Activated naive CD8-positive, alpha-beta T cell treated with anti-CD3 and anti-CD28 coated beads, Interleukin-2, amount 50 U/mL, for 24 hours (primary cell): ENCODE results near the gene ZNF254.
"Not testable (repeated sequence)": the region's sequence is repeated elsewhere in the genome, so short reads cannot be mapped to it uniquely, and the experiment has no call there.

Source experiments
- ATAC-seq: fragments of 150-1000 bp; cut with Tn5 transposase; one replicate; pipeline ENCODE4 v1.10.0; 2021
- DNase-seq: peaks from one replicate; pipeline ENCODE4 v3.0.0; 2021
- H3K27ac Mint-ChIP-seq: one replicate; pipeline ENCODE4 v1.8.0; 2021; ENCODE audit warnings: mild to moderate bottlenecking, mixed read lengths
- H3K27me3 Mint-ChIP-seq: one replicate; pipeline ENCODE4 v1.8.0; 2021; ENCODE audit warnings: mixed read lengths
- H3K36me3 Mint-ChIP-seq: one replicate; pipeline ENCODE4 v1.8.0; 2021; ENCODE audit warnings: low read depth, mixed read lengths
- H3K4me1 Mint-ChIP-seq: one replicate; pipeline ENCODE4 v1.8.0; 2021; ENCODE audit warnings: mixed read lengths
- H3K4me3 Mint-ChIP-seq: one replicate; pipeline ENCODE4 v1.8.0; 2021; ENCODE audit warnings: mild to moderate bottlenecking, moderate library complexity, mixed read lengths
- H3K9me3 Mint-ChIP-seq: one replicate; pipeline ENCODE4 v1.8.0; 2021; ENCODE audit warnings: mixed read lengths

The ZNF254 gene

GRCh38 chr19:24086974-24087595 lies at the start of gene ZNF254:
Gene ZNF254, plus strand, starts transcription at chr19:24087187. Its CDS starts 121 bp downstream, at chr19:24087308.
- H3K27me3 Mint-ChIP-seq = no peaks in the 10 kb centered on the region
- H3K36me3 Mint-ChIP-seq = peaks cover 28% of the 10 kb centered on the region
- peaks cover 7% of the 10 kb centered on the region for H3K4me1 Mint-ChIP-seq
- DNase-seq = peak; percentile 84
- peak within 1 kb of the TSS; percentile 93 for H3K4me3 Mint-ChIP-seq
- H3K9me3 Mint-ChIP-seq = peaks cover 4% of the 10 kb centered on the region
- H3K27ac Mint-ChIP-seq = peak within 1 kb of the TSS; percentile 93
- peak; percentile 100 for ATAC-seq

DNA sequence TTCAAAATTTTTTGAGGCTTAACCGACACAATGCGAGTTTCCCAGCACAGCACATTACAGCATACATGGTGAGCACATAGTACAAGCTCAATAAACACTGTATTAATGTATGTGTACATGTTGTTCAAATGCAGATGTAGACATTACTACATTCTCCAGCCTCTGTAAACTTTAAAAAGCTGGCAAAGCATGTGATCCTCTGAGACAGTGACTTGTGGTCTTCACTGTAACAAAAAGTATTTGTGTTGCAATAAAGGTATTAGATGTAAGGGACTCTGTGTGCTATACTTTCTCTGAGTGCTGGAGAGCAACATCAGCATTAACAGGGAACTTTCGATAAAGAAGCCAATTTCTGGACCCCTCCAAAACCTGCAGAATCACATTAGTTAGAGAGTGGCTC lies 46.4 kb upstream of the ZNF254 start:
- Mint-ChIP-seq H3K4me1 (peaks cover 20% of the 10 kb centered on the region), H3K9me3 (no peaks in the 10 kb centered on the region), H3K27ac (no peak overlapping the region), H3K4me3 (no peak overlapping the region), H3K27me3 (no peaks in the 10 kb centered on the region), H3K36me3 (peaks cover 54% of the 10 kb centered on the region)
- DNase-seq (no peak), ATAC-seq (no peak)

DNA sequence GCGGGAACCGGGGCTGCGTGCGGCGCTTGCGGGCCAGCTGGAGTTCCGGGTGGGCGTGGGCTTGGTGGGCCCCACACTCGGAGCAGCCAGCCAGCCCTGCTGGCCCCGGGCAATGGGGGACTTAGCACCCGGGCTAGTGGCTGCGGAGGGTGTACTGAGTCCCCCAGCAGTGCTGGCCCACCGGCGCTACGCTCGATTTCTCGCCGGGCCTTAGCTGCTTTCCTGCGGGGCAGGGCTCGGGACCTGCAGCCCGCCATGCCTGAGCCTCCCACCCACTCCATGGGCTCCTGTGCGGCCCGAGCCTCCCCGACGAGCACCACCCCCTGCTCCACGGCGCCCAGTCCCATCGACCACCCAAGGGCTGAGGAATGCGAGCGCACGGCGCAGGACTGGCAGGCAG lies 45.7 kb upstream of the ZNF254 start:
- H3K27me3 Mint-ChIP-seq, DNase-seq, H3K4me3 Mint-ChIP-seq, ATAC-seq, H3K9me3 Mint-ChIP-seq, H3K27ac Mint-ChIP-seq: not testable (repeated sequence)
- Mint-ChIP-seq H3K4me1 (peaks cover 14% of the 10 kb centered on the region), H3K36me3 (peaks cover 49% of the 10 kb centered on the region)

- no peaks in the 10 kb centered on the region for H3K4me1 Mint-ChIP-seq
- H3K4me3 Mint-ChIP-seq = no peak overlapping the region
- H3K9me3 Mint-ChIP-seq = no peaks in the 10 kb centered on the region
- no peak for DNase-seq
- H3K27ac Mint-ChIP-seq = no peak overlapping the region
- ATAC-seq = no peak
- peaks cover 64% of the 10 kb centered on the region for H3K36me3 Mint-ChIP-seq
- no peaks in the 10 kb centered on the region for H3K27me3 Mint-ChIP-seq
Measured at GRCh38 chr19:24046550-24046949, 40.4 kb upstream of the ZNF254 start.

DNA sequence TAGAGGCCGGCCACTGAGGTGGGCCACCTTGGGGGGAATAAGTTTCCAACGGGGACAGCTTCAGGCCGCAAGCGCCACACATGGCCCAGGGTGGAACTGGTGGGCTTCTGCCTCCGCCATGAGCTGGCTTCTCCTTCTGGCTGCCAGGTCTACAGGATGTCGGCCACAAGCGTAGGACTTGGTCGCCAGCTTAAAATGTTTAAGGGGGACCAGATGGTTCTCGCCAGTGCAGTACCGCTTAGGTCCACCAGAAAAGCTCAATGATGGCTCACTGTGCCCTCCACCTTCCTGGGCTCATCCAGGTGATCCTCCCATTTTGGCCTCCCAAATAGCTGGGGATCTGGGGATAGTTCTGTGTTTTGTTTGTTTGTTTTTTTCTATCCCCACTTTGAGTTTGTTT lies 38.7 kb upstream of the ZNF254 start:
- Mint-ChIP-seq H3K27ac (no peak overlapping the region), H3K4me1 (no peaks in the 10 kb centered on the region), H3K27me3 (no peaks in the 10 kb centered on the region), H3K4me3 (no peak overlapping the region), H3K9me3 (no peaks in the 10 kb centered on the region), H3K36me3 (peaks cover 65% of the 10 kb centered on the region)
- ATAC-seq = no peak
- DNase-seq = no peak

DNA sequence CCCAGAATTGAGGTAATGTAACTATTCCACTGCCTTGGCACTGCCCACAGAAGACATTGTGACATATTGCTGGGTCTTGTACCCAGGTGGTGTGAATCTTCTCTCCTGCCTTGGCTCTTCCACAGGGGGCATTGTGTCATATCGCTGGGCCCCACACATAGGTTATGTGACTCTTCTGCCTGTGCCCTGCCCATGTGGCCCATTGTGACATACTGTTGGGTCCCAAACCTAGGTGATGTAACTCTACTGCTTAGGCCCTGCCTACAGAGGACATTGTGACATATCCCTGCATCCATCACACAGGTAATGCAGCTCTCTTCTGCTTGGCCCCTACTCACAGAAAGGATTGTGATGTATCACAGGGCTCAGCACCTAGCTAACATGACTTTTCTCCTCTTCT lies 37.5 kb upstream of the ZNF254 start:
- no peak overlapping the region for H3K27ac Mint-ChIP-seq
- H3K36me3 Mint-ChIP-seq = peaks cover 62% of the 10 kb centered on the region

DNA sequence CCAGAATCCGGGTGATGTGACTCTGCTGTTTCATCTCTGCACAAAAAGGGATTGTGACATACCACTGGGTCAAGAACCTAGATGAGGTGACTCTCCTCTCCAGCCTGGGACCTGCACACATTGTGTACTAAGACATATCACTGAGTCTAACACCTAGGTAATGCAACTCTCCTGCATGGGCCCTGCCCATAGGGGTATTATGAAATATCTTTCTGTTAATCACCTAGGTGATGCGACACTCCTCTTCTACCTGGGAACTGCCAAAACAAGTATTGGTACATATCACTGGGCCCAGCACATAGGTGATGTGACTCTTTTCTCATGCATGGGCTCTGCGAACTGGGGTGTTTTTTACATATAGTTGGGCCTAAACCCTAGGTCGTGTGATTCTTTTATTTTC lies 35.5 kb upstream of the ZNF254 start:
- ATAC-seq (no peak), DNase-seq (no peak)
- no peak overlapping the region for H3K4me3 Mint-ChIP-seq
- no peaks in the 10 kb centered on the region for H3K9me3 Mint-ChIP-seq
- no peaks in the 10 kb centered on the region for H3K27me3 Mint-ChIP-seq
- peaks cover 26% of the 10 kb centered on the region for H3K4me1 Mint-ChIP-seq
- peaks cover 68% of the 10 kb centered on the region for H3K36me3 Mint-ChIP-seq
- no peak overlapping the region for H3K27ac Mint-ChIP-seq

More for the DNA sequence above, 37.5 kb upstream of the ZNF254 start:
- Mint-ChIP-seq H3K4me3 (no peak overlapping the region), H3K27me3 (no peaks in the 10 kb centered on the region), H3K9me3 (no peaks in the 10 kb centered on the region), H3K4me1 (peaks cover 12% of the 10 kb centered on the region)
- no peak for DNase-seq
- ATAC-seq = no peak

GRCh38 chr19:24052811-24053210 lies 34.2 kb upstream of the ZNF254 start:
- ATAC-seq (no peak), DNase-seq (no peak)
- Mint-ChIP-seq H3K27ac (no peak overlapping the region), H3K9me3 (no peaks in the 10 kb centered on the region), H3K4me3 (no peak overlapping the region), H3K4me1 (peaks cover 26% of the 10 kb centered on the region), H3K36me3 (peaks cover 62% of the 10 kb centered on the region), H3K27me3 (no peaks in the 10 kb centered on the region)

DNA sequence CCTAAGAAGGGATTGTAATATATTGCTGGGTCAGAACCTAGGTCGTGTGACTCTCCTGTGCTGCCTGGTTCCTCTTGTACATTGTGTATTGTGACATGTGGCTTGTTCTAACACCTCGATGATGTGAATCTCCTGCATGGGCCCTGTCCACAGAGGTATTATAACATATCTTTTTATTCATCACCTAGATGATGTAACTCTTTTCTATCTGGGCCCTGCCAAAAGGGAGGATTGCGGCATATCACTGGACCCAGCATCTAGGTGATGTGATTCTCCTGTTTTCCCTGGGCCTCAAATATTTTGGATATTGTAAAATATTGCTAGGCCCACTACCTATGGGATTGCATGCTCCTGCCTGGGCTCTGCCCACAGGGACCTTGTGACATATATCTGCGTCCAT lies 33.4 kb upstream of the ZNF254 start:
- Mint-ChIP-seq H3K36me3 (peaks cover 61% of the 10 kb centered on the region), H3K27me3 (no peaks in the 10 kb centered on the region), H3K4me3 (no peak overlapping the region), H3K9me3 (no peaks in the 10 kb centered on the region), H3K4me1 (peaks cover 26% of the 10 kb centered on the region), H3K27ac (peak overlapping the region; percentile 88)
- DNase-seq = no peak
- no peak for ATAC-seq

- H3K4me3 Mint-ChIP-seq = no peak overlapping the region
Measured at GRCh38 chr19:24054044-24054935, 32.7 kb upstream of the ZNF254 start.

GRCh38 chr19:24055548-24055947 lies 31.4 kb upstream of the ZNF254 start:
- Mint-ChIP-seq H3K9me3 (no peaks in the 10 kb centered on the region), H3K27me3 (no peaks in the 10 kb centered on the region), H3K27ac (no peak overlapping the region), H3K4me3 (no peak overlapping the region), H3K36me3 (peaks cover 59% of the 10 kb centered on the region), H3K4me1 (peaks cover 28% of the 10 kb centered on the region)
- no peak for ATAC-seq
- no peak for DNase-seq

More at GRCh38 chr19:24054044-24054935, 32.7 kb upstream of the ZNF254 start:
- DNase-seq (no peak), ATAC-seq (peak; percentile 93)
- peak overlapping the region; percentile 88 for H3K27ac Mint-ChIP-seq
- H3K27me3 Mint-ChIP-seq = no peaks in the 10 kb centered on the region
- H3K4me1 Mint-ChIP-seq = peaks cover 26% of the 10 kb centered on the region
- H3K9me3 Mint-ChIP-seq = no peaks in the 10 kb centered on the region
- peaks cover 60% of the 10 kb centered on the region for H3K36me3 Mint-ChIP-seq

- H3K4me1 Mint-ChIP-seq = peaks cover 41% of the 10 kb centered on the region
- H3K36me3 Mint-ChIP-seq = peaks cover 52% of the 10 kb centered on the region
Measured at GRCh38 chr19:24057144-24057543, 29.8 kb upstream of the ZNF254 start.

DNA sequence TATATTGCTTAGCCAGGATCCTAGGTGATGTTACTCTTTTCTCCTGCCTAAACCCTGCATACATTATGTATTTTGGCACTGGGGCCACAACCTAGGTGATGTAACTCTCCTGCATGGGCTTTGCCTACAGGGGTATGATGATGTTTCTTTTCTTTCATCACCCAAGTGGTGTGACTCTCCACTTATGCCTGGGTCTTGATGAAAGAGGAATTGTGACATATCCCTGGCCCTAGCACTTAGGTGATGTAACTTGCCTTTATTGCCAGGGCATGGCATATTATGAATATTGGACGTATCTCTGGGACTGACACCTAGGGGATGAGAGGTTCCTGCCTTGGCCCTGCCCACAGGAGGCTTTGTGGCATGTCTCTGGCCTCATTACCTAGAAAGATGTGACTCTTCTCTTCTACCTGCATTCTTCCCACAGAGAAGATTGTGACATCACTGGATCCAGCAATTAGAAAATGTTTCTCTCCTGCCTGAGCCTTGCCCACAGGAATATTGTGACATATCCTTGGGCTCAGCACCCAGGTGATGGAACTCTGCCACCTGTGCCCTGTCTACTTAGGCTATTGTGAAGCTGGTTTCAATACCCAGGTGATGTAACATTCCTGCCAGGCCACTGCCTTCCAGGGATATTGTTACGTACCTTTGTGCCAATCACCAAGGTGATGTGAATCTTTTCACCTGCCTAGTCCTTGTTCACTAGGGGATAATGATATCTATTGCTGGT lies 27.3 kb upstream of the ZNF254 start:
- H3K27me3 Mint-ChIP-seq = no peaks in the 10 kb centered on the region
- H3K4me1 Mint-ChIP-seq = peaks cover 33% of the 10 kb centered on the region
- no peak for DNase-seq
- H3K4me3 Mint-ChIP-seq = no peak overlapping the region
- H3K36me3 Mint-ChIP-seq = peaks cover 42% of the 10 kb centered on the region
- ATAC-seq = no peak
- no peak overlapping the region for H3K27ac Mint-ChIP-seq
- no peaks in the 10 kb centered on the region for H3K9me3 Mint-ChIP-seq

More at GRCh38 chr19:24057144-24057543, 29.8 kb upstream of the ZNF254 start:
- DNase-seq = no peak
- ATAC-seq = no peak
- Mint-ChIP-seq H3K9me3 (no peaks in the 10 kb centered on the region), H3K4me3 (no peak overlapping the region), H3K27ac (no peak overlapping the region), H3K27me3 (no peaks in the 10 kb centered on the region)

- Mint-ChIP-seq H3K27me3 (no peaks in the 10 kb centered on the region), H3K4me3 (no peak overlapping the region), H3K4me1 (peaks cover 25% of the 10 kb centered on the region), H3K27ac (peak overlapping the region; percentile 59), H3K36me3 (peaks cover 37% of the 10 kb centered on the region), H3K9me3 (no peaks in the 10 kb centered on the region)
- no peak for DNase-seq
- peak; percentile 68 for ATAC-seq
Measured at GRCh38 chr19:24060687-24061356, 26.2 kb upstream of the ZNF254 start.
